SK-N-SH (cell line): Measurements from ENCODE around the gene ASCL5. TPM values are rescaled to one million over a fixed set of nuclear protein-coding genes. Genes with fewer than 3 reads are reported as not detected.

ENCODE experiments used
- CTCF ChIA-PET: fragments of 300-600, 350-600 bp; formaldehyde crosslinking; extraction: SDS; loops from one replicate; lab custom pipeline; 2021; lab: Yijun Ruan, JAX
- POLR2A ChIA-PET: fragments of 350-600 bp; sonication (Branson Sonifier 250); formaldehyde crosslinking; extraction: SDS; loops from one replicate; lab custom pipeline; 2020; ENCODE audit warnings: antibody characterized with exemption, inconsistent platforms; lab: Yijun Ruan, JAX
- DNase-seq: peaks from one replicate; pipeline ENCODE4 v3.0.0; 2012
- H2AFZ ChIP-seq: fragments of 200-600 bp; sonication (generic); 2 replicates; pipeline ENCODE4 v1.8.1; 2016; ENCODE audit warnings: antibody characterized with exemption, mild to moderate bottlenecking, low read depth
- H3F3A ChIP-seq: fragments of 200-600 bp; sonication (generic); replicated peaks from 2 replicates; pipeline ENCODE3; 2016; ENCODE audit warnings: antibody characterized with exemption, mild to moderate bottlenecking; ENCODE audit not compliant: insufficient read depth
- H3K27ac ChIP-seq, 2 experiments: fragments of 200-500 bp in 1 of 2; fragments of 200-600 bp in 1 of 2; sonication (Bioruptor generic) in 1 of 2; sonication (generic), shearing (Covaris generic) in 1 of 2; 2 replicates each; pipeline versions ENCODE4 v1.5.1 to v1.6.1; 2014 to 2016; ENCODE audit warnings: low read depth in 2 of 2, inconsistent platforms in 1 of 2, low read length in 1 of 2, mild to moderate bottlenecking in 1 of 2, mixed read lengths in 1 of 2
- H3K27me3 ChIP-seq: fragments of 200-600 bp; sonication (generic), shearing (Covaris generic); 2 replicates; pipeline ENCODE4 v1.6.1; 2016; ENCODE audit warnings: mixed run types; ENCODE audit not compliant: insufficient read depth
- H3K36me3 ChIP-seq, 2 experiments: fragments of 200-500 bp in 1 of 2; fragments of 200-600 bp in 1 of 2; sonication (Bioruptor generic) in 1 of 2; sonication (generic) in 1 of 2; replicated peaks in 1 of 2; 2 replicates each; pipeline versions ENCODE3 to v1.5.1; 2014 to 2016; ENCODE audit warnings: low read length in 1 of 2, mild to moderate bottlenecking in 1 of 2; ENCODE audit not compliant: insufficient read depth in 2 of 2, control insufficient read depth in 1 of 2
- H3K4me1 ChIP-seq, 2 experiments: fragments of 200-500 bp in 1 of 2; fragments of 200-600 bp in 1 of 2; sonication (Bioruptor generic) in 1 of 2; sonication (generic), shearing (Covaris generic) in 1 of 2; 2 replicates each; pipeline versions ENCODE4 v1.5.1 to v1.6.1; 2014 to 2016; ENCODE audit warnings: low read depth in 1 of 2, low read length in 1 of 2, mixed run types in 1 of 2; ENCODE audit not compliant: insufficient read depth in 2 of 2, control insufficient read depth in 1 of 2
- H3K4me2 ChIP-seq: fragments of 200-600 bp; sonication (generic), shearing (Covaris generic); 2 replicates; pipeline ENCODE4 v1.6.1; 2017; ENCODE audit warnings: mixed run types
- H3K4me3 ChIP-seq, 2 experiments: fragments of 200-500 bp in 1 of 2; fragments of 200-600 bp in 1 of 2; sonication (Bioruptor generic) in 1 of 2; sonication (generic), shearing (Covaris generic) in 1 of 2; 2 replicates each; pipeline versions ENCODE4 v1.5.1 to v1.8.1; 2014 to 2016; ENCODE audit warnings: low read depth in 2 of 2, inconsistent platforms in 1 of 2, low read length in 1 of 2, mild to moderate bottlenecking in 1 of 2, mixed read lengths in 1 of 2, moderate library complexity in 1 of 2
- H3K79me2 ChIP-seq: fragments of 200-600 bp; sonication (generic); 2 replicates; pipeline ENCODE4 v1.8.1; 2017; ENCODE audit warnings: mild to moderate bottlenecking; ENCODE audit not compliant: insufficient read depth
- H3K9ac ChIP-seq: fragments of 200-600 bp; sonication (generic); 2 replicates; pipeline ENCODE4 v1.6.1; 2017; ENCODE audit warnings: mixed run types
- H3K9me2 ChIP-seq: fragments of 200-600 bp; sonication (generic); 2 replicates; pipeline ENCODE4 v1.6.1; 2017; ENCODE audit warnings: mixed run types
- H3K9me3 ChIP-seq: fragments of 200-600 bp; sonication (generic); 2 replicates; pipeline ENCODE4 v1.6.1; 2017; ENCODE audit warnings: mixed run types, mild to moderate bottlenecking, moderate library complexity
- H4K20me1 ChIP-seq: fragments of 200-600 bp; sonication (generic); 2 replicates; pipeline ENCODE4 v1.6.1; 2017; ENCODE audit warnings: mild to moderate bottlenecking, mixed run types; ENCODE audit not compliant: insufficient read depth
- CHD2 ChIP-seq: fragments of 150-350 bp; IDR thresholded peaks from 2 replicates; pipeline ENCODE4 v1.6.1; 2018; ENCODE audit warnings: low read length; ENCODE audit not compliant: partially characterized antibody
- CTCF ChIP-seq: fragments of 200-600 bp; sonication (generic); IDR thresholded peaks from 2 replicates; pipeline ENCODE4 v1.6.1; 2017; ENCODE audit warnings: antibody characterized with exemption, mild to moderate bottlenecking, moderate library complexity
- EP300 ChIP-seq, 2 experiments: IDR thresholded peaks; 2 replicates each; pipeline versions ENCODE4 v1.4.0 to v1.6.1; 2012; ENCODE audit warnings: borderline replicate concordance in 1 of 2, low read depth in 1 of 2, low read length in 1 of 2
- EZH2phosphoT487 ChIP-seq: fragments of 200-600 bp; sonication (generic); IDR thresholded peaks from 2 replicates; pipeline ENCODE4 v1.6.1; 2017; ENCODE audit warnings: low read depth, mixed run types, mild to moderate bottlenecking, antibody characterized with exemption, moderate library complexity, borderline replicate concordance
- FOSL2 ChIP-seq: IDR thresholded peaks from 2 replicates; pipeline ENCODE4 v1.4.0; 2012; ENCODE audit warnings: low read depth, mild to moderate bottlenecking, moderate library complexity, borderline replicate concordance
- FOXM1 ChIP-seq: IDR thresholded peaks from 2 replicates; pipeline ENCODE4 v1.4.0; 2012; ENCODE audit warnings: low read depth, mild to moderate bottlenecking
- GABPA ChIP-seq: IDR thresholded peaks from 2 replicates; pipeline ENCODE4 v1.4.0; 2012; ENCODE audit warnings: low read depth, mild to moderate bottlenecking
- MAX ChIP-seq: IDR thresholded peaks from 2 replicates; pipeline ENCODE4 v1.4.0; 2012; ENCODE audit warnings: low read depth
- MEF2A ChIP-seq: IDR thresholded peaks from 2 replicates; pipeline ENCODE4 v1.4.0; 2012; ENCODE audit warnings: low read depth, borderline replicate concordance
- PBX3 ChIP-seq: IDR thresholded peaks from 2 replicates; pipeline ENCODE4; 2012
- RAD21 ChIP-seq: IDR thresholded peaks from 2 replicates; pipeline ENCODE4 v1.6.1; 2012; ENCODE audit warnings: mild to moderate bottlenecking, low read length
- RFX5 ChIP-seq: IDR thresholded peaks from 2 replicates; pipeline ENCODE4 v1.6.1; 2012; ENCODE audit warnings: mild to moderate bottlenecking, improper control_type of control experiment, low read length
- RXRA ChIP-seq: IDR thresholded peaks from 2 replicates; pipeline ENCODE4 v1.4.0; 2012; ENCODE audit warnings: low read depth, mild to moderate bottlenecking, borderline replicate concordance
- SIN3A ChIP-seq: IDR thresholded peaks from 2 replicates; pipeline ENCODE4 v1.6.1; 2012; ENCODE audit warnings: low read depth, mild to moderate bottlenecking, low read length, moderate library complexity, borderline replicate concordance
- SMC3 ChIP-seq: IDR thresholded peaks from 2 replicates; pipeline ENCODE4 v1.6.1; 2012; ENCODE audit warnings: low read depth, low read length, improper control_type of control experiment
- TAF1 ChIP-seq: IDR thresholded peaks from 2 replicates; pipeline ENCODE4 v1.6.1; 2012; ENCODE audit warnings: low read depth, mild to moderate bottlenecking, low read length, moderate library complexity, borderline replicate concordance
- TEAD4 ChIP-seq: IDR thresholded peaks from 2 replicates; pipeline ENCODE4 v1.4.0; 2012; ENCODE audit warnings: mild to moderate bottlenecking, borderline replicate concordance; ENCODE audit not compliant: insufficient read depth
- USF2 ChIP-seq: fragments of 150-350 bp; IDR thresholded peaks from 2 replicates; pipeline ENCODE4 v1.6.1; 2017; ENCODE audit warnings: antibody characterized with exemption, low read length, low read depth, borderline replicate concordance
- YY1 ChIP-seq: IDR thresholded peaks from 2 replicates; pipeline ENCODE4 v1.4.0; 2012; ENCODE audit warnings: low read depth, mild to moderate bottlenecking
- ZBTB33 ChIP-seq: IDR thresholded peaks from 2 replicates; pipeline ENCODE4 v1.4.0; 2012; ENCODE audit warnings: low read depth, borderline replicate concordance
- WGBS: methylation state at CpG from one replicate; pipeline ENCODE4 v1.1.6; 2017; ENCODE audit warnings: low lambda C conversion rate; 5-methylcytosine and 5-hydroxymethylcytosine counted together
- polyA plus RNA-seq, 3 experiments: library from polyadenylated mRNA; depleted of rRNA; stranded (reverse); fragments of >200 nt; gene quantifications; 2 replicates each; pipeline ENCODE4 v1.2.3, GENCODE V29; 2012

The ASCL5 gene
- polyA plus RNA-seq, 1 of the 3 experiments (the other 2 are of a cell fraction) = not detected

GRCh38 chr1:201122321-201122957 lies 4.5 kb downstream of the ASCL5 start (continued):
- no peak for TF ChIP-seq EP300 (IDR thresholded peaks at IDR 0.05; ENCODE audit: borderline replicate concordance in 1 of 2, low read depth in 1 of 2, low read length in 1 of 2)
- no peak for TF ChIP-seq RAD21
- no peak for TF ChIP-seq SIN3A
- TF ChIP-seq TAF1 = no peak
- TF ChIP-seq, all 33 proteins: peak for 0

GRCh38 chr1:201119206-201120197 lies 7.5 kb downstream of the ASCL5 start:
- Histone ChIP-seq H3K9ac (no peak overlapping the region), H3K27ac (no peak overlapping the region), H3K9me2 (no peaks in the 10 kb centered on the region), H3K79me2 (no peaks in the 10 kb centered on the region)
- TF ChIP-seq ZBTB33 = no peak
- no peak for TF ChIP-seq YY1
- no peak for TF ChIP-seq FOSL2
- TF ChIP-seq RXRA = no peak
- TF ChIP-seq MAX = no peak
- TF ChIP-seq SIN3A = no peak
- TF ChIP-seq PBX3 = no peak
- TF ChIP-seq TEAD4 = no peak
- peak; percentile 64 for TF ChIP-seq CTCF
- no peak for TF ChIP-seq FOXM1
- TF ChIP-seq SMC3 = peak; percentile 33
- no peak for TF ChIP-seq TAF1
- TF ChIP-seq RAD21 = peak; percentile 50
- no peak for TF ChIP-seq CHD2
- no peak for TF ChIP-seq MEF2A
- TF ChIP-seq USF2 = no peak
- TF ChIP-seq GABPA = no peak
- TF ChIP-seq RFX5 = no peak
- no peak for TF ChIP-seq EZH2phosphoT487
- TF ChIP-seq, all 33 proteins: peak for 3
- 70% methylated on average over 9 of the region's 14 CpGs for WGBS
- CTCF ChIA-PET = interaction anchor here (0.7 to 4.2 kb wide), 14 partner anchors 10 to 148 kb away, joined by 3 to 28 read pairs (median 4); no protein-coding TSS in a partner anchor
- Histone ChIP-seq H3K4me3 (no peak overlapping the region; a peak in 1 of 4 replicates), H2AFZ (no peak overlapping the region), H4K20me1 (no peaks in the 10 kb centered on the region), H3K4me1 (peaks cover 0 to 3% of the 10 kb centered on the region in 2 experiments; a peak in 1 of 4 replicates), H3K9me3 (no peaks in the 10 kb centered on the region), H3K27me3 (peaks cover 20% of the 10 kb centered on the region), H3K36me3 (no peaks in the 10 kb centered on the region), H3F3A (no peaks in the 10 kb centered on the region), H3K4me2 (no peak overlapping the region)
- peak; percentile 59 for DNase-seq
- POLR2A ChIA-PET = interaction anchor here (1.2 kb wide), 1 partner anchor 35 kb away, joined by 3 read pairs; the partner anchor contains the start of gene TMEM9
